GM12892 (cell line): Measurements from ENCODE around the gene ISL2. TPM values are rescaled to one million over a fixed set of nuclear protein-coding genes. Genes with fewer than 3 reads are reported as not detected.
"Not testable (repeated sequence)": the region's sequence is repeated elsewhere in the genome, so short reads cannot be mapped to it uniquely, and the experiment has no call there.

ENCODE experiments used
- DNase-seq: peaks from one replicate; pipeline ENCODE4 v3.0.0; 2011; ENCODE audit not compliant: insufficient read length
- FAIRE-seq: peaks from 2 replicates; lab custom pipeline; 2011; peaks lifted over from hg19 to GRCh38; lab: Jason Lieb, UNC
- POLR2A ChIP-seq: IDR thresholded peaks from 2 replicates; pipeline ENCODE4 v1.6.1; 2011; ENCODE audit warnings: low read depth, low read length, control low read depth
- POLR2AphosphoS5 ChIP-seq: IDR thresholded peaks from 2 replicates; pipeline ENCODE4 v1.6.1; 2011; ENCODE audit warnings: low read depth, low read length, control low read depth
- TAF1 ChIP-seq: IDR thresholded peaks from 2 replicates; pipeline ENCODE4 v1.6.1; 2011; ENCODE audit warnings: low read depth, mild to moderate bottlenecking, control low read depth, low read length, borderline replicate concordance
- polyA plus RNA-seq: library from polyadenylated mRNA; unstranded; fragments of >200 nt; gene quantifications from one replicate; pipeline ENCODE4 v1.2.1, GENCODE V29; 2012; ENCODE audit warnings: missing spikeins, inconsistent platforms; ENCODE audit not compliant: missing spikeins

The ISL2 gene
- 0.42 TPM for polyA plus RNA-seq

- DNase-seq (peak; percentile 89), FAIRE-seq (peak; percentile 97)
- TF ChIP-seq POLR2A, result peak; percentile 78
- peak; percentile 78 for TF ChIP-seq POLR2AphosphoS5
- 0 out of 2 replicates have a peak, but pooled peaks have one; percentile 32 for TF ChIP-seq TAF1
Observed at GRCh38 chr15:76336254-76337058, at the start of gene ISL2. Gene ISL2, plus strand, starts transcription at chr15:76336773. Its CDS starts 111 bp downstream, at chr15:76336884.

GRCh38 chr15:76289582-76289981 is 47.0 kb upstream of the ISL2 start:
- no peak for DNase-seq
- FAIRE-seq, result no peak
- TF ChIP-seq POLR2A (no peak), POLR2AphosphoS5 (no peak), TAF1 (no peak)

GRCh38 chr15:76293361-76293760 is 43.2 kb upstream of the ISL2 start:
- FAIRE-seq, result no peak
- no peak for DNase-seq
- TF ChIP-seq TAF1 (no peak), POLR2A (no peak), POLR2AphosphoS5 (no peak)

- FAIRE-seq, DNase-seq: not testable (repeated sequence)
Observed at GRCh38 chr15:76294463-76294862, 42.1 kb upstream of the ISL2 start.

GRCh38 chr15:76296849-76297248 is 39.7 kb upstream of the ISL2 start:
- FAIRE-seq, result no peak
- no peak for DNase-seq
- TF ChIP-seq TAF1 (no peak), POLR2A (no peak), POLR2AphosphoS5 (no peak)

- DNase-seq, FAIRE-seq: not testable (repeated sequence)
Observed at GRCh38 chr15:76297951-76298350, 38.6 kb upstream of the ISL2 start.

GRCh38 chr15:76298986-76299385 is 37.6 kb upstream of the ISL2 start:
- no peak for DNase-seq
- TF ChIP-seq POLR2AphosphoS5 (no peak), TAF1 (no peak), POLR2A (no peak)
- no peak for FAIRE-seq

GRCh38 chr15:76299786-76300185 is 36.8 kb upstream of the ISL2 start:
- FAIRE-seq (no peak), DNase-seq (no peak)
- TF ChIP-seq POLR2A (no peak), TAF1 (no peak), POLR2AphosphoS5 (no peak)

- FAIRE-seq, result no peak
- DNase-seq, result no peak
- TF ChIP-seq TAF1, result no peak
- no peak for TF ChIP-seq POLR2AphosphoS5
- TF ChIP-seq POLR2A, result no peak
Observed at GRCh38 chr15:76303909-76304308, 32.7 kb upstream of the ISL2 start.

GRCh38 chr15:76309601-76310330 is 26.8 kb upstream of the ISL2 start:
- TF ChIP-seq TAF1 (no peak), POLR2AphosphoS5 (no peak), POLR2A (no peak)
- FAIRE-seq, result no peak
- no peak for DNase-seq

- DNase-seq (no peak), FAIRE-seq (no peak)
- TF ChIP-seq POLR2AphosphoS5 (no peak), POLR2A (no peak), TAF1 (no peak)
Observed at GRCh38 chr15:76310475-76311099, 26.0 kb upstream of the ISL2 start.

GRCh38 chr15:76311100-76311953 is 25.2 kb upstream of the ISL2 start, which contains the start of gene ETFA:
Gene ETFA, minus strand, starts transcription at chr15:76311469. Its CDS starts 81 bp downstream, at chr15:76311388.
- DNase-seq (peak; percentile 99), FAIRE-seq (peak; percentile 97)
- TF ChIP-seq POLR2AphosphoS5, result peak; percentile 94
- peak; percentile 97 for TF ChIP-seq POLR2A
- peak; percentile 91 for TF ChIP-seq TAF1
